NCI-H2107 (cell line): ENCODE data around the gene DERL2.
A peak's percentile ranks its signal among the peaks of the same experiment; 100 is the strongest.

Experiments used
- DNase-seq: peaks from one replicate; lab custom pipeline; 2025; lab: John Stamatoyannopoulos, UW

DERL2 gene

DNA sequence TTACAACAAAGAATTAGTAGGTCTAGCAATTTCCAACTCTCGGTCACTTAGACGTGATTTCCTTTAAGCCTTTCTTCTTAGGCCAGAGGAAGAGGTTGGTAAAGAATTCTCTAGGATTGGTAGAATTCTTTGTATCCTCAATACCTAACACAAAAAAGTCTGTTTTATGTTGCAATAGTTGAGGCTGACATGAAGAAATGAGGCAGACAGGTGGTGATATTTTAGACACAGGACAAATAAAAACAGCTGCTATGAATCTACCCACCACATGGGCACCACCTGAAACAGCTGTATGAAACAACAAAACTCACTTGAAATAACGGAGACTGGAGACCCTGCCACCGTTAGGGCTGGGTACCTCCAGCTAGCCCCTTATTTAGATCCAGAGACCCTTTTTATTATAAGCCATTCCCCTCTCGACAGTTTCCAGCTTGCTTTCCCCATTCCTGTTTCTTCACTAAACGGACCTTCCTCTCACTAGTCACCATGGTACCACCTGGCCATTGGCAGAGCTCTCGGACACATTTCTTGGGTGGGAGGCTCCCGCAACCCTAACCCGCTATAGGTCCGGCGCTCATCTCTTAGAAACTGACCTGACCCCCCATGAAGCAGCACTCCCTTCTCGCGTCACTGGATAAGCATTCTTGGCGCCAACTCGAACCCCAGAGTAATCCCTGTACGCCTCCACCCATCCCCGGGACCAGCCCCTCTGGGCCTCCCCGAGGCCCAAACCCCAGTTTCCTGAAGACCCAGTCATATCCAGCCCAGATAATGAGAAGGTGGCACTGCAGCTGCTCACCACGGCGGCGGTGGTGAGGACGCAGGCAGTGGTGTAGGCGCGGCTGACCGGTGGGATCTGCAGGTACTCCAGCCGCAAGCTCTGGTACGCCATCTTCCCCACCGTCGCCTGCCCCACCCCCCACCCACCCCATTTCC lies at the start of gene DERL2:
TSS of gene DERL2 (minus strand) at position 909 of the 936 bp plus-strand sequence. CDS start at position 892, 17 bp downstream.
- DNase-seq: no peak

GRCh38 chr17:5535436-5535835 lies 49.5 kb upstream of the DERL2 start:
- DNase-seq: no peak

GRCh38 chr17:5533486-5534315 lies 47.7 kb upstream of the DERL2 start:
- DNase-seq: no peak

DNA sequence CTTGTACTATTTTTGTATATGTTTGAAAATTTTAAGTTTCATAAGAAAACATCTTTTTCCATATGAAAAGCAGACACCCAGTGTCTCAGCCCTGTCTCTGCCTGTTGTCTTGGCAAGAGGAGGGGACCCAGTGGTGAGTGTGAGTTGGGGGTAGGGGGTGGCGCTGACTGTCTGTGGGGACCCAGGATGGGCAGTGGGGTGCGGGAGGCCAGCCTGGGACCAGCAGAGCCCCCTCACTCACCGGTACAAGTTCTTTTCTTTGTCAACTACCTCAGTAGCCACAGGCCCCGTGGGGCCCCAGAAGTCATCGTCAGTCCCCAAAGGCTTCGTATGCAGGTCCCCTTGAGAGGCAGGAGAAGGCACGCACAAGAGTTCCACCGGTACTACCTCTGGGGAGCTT lies 46.6 kb upstream of the DERL2 start:
- DNase-seq: no peak

- DNase-seq: no peak
These were observed 45.1 kb upstream of the DERL2 start for GRCh38 chr17:5531085-5531418.

GRCh38 chr17:5530265-5531084 lies 44.5 kb upstream of the DERL2 start:
- DNase-seq: no peak

- no peak for DNase-seq
These were observed 41.7 kb upstream of the DERL2 start for GRCh38 chr17:5527601-5528250.

DNA sequence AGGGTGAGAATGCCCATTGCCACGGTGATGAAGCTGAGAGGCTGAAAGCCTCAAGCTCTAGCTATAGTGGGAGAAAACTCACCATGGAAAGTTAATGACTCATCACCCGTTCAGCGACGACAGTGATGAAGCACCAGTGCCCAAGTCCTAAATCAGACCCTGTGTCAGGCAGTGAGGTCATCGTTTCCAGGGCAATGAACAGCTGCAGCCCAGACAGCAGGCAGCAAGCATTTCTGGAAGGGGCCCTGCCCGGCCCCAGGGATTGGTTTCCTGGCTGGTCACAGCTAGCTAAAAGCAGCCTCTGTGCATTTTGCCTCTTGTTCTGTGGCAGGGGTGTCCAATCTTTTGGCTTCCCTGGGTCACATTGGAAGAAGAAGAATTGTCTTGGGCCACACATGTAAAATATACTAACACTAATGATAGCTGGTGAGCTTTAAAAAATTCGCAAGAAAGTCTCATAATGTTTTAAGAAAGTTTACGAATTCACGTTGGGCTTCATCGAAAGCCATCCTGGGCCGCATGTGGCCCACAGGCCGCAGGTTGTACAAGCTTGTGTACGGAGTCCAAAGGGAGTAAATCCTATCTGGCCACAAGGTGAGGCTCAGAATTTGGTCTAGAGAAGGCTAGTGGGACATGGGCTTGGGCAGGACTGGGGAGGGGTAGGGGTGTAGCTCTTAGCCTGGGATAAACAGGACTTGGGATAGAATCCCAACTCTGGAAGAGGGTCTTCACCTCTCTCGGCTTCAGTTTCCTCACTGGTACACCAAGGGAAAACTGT lies 41.0 kb upstream of the DERL2 start:
- peak; percentile 4 for DNase-seq

- no peak for DNase-seq
These were observed 37.3 kb upstream of the DERL2 start for GRCh38 chr17:5523249-5523648.

GRCh38 chr17:5522476-5522875 lies 36.5 kb upstream of the DERL2 start:
- DNase-seq: no peak

GRCh38 chr17:5516060-5516792 lies 30.2 kb upstream of the DERL2 start:
- DNase-seq: no peak

GRCh38 chr17:5514976-5515375 lies 29.0 kb upstream of the DERL2 start:
- DNase-seq: no peak

DNA sequence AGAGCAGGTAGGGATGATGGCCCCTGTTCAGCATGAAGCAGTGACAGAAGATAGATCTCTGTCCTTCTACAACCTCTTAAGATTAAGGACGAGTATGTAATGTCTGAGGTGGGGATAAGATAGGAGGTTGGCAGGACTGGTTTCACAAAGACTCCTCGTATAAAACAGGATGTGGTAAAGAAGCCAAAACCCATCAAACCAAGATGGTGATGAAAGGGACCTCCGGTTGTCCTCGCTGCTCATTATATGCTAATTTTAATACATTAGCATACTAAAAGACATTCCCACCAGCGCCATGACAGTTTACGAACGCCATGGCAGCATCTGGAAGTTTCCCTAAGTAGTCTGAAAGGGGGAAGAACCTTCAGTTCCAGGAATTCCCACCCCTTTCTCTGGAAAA lies 27.6 kb upstream of the DERL2 start:
- DNase-seq: no peak

GRCh38 chr17:5511401-5512225 lies 25.6 kb upstream of the DERL2 start:
- no peak for DNase-seq

DNA sequence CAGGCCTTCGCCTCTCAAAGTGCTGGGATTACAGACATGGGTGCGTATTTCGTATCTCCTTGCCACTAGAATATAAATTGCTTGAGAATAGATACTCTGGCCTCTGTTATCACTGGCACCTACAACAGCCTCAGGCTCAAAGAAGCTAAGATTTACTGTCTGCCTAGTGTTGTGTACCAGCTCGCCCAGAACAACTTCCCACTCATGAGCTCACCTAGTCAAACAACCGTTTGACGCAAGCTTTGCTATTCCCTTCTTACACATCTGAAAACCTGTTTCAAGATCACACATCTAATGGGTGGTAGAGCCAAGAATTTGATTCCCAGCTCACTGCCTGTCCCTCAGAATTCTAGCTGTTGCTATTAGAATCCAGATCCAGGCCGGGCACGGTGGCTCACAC lies 24.8 kb upstream of the DERL2 start:
- no peak for DNase-seq

DNA sequence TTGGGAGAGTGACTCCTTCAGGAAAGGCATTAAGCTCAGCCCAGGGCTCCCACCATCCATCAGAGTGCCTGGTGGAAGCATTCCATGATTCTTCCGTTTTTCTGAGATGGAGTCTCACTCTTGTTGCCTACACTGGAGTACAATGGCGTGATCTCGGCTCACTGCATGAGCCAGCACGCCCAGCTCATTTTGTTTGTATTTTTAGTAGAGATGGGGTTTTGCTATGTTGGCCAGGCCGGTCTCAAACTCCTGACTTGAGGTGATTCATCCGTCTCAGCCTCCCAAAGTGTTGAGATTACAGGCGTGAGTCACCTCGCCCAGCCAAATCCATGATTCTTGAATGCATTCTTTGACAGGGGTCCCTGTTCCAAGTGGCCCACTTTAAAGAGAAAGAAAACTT lies 23.5 kb upstream of the DERL2 start:
- no peak for DNase-seq

DNA sequence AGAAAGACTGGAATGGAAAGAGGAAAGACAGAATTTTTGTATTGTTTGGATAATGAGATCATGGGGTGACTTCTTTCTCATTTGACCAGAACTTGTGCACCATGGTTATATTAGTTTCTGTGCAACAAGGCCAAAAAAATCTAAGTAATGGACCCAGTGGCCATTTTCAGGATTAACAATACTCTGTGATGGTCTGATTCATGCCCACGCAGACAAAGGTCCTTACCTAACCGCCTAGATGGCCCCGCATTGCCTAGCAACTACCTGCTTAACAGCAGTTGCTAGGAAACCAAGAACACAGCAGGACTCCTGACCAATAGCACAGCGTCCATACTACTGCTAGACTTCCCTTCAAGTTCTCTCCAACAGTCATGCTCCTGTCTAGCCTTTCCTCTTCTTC lies 22.8 kb upstream of the DERL2 start:
- DNase-seq: no peak

- no peak for DNase-seq
These were observed 20.3 kb upstream of the DERL2 start for GRCh38 chr17:5506307-5506706.

DNA sequence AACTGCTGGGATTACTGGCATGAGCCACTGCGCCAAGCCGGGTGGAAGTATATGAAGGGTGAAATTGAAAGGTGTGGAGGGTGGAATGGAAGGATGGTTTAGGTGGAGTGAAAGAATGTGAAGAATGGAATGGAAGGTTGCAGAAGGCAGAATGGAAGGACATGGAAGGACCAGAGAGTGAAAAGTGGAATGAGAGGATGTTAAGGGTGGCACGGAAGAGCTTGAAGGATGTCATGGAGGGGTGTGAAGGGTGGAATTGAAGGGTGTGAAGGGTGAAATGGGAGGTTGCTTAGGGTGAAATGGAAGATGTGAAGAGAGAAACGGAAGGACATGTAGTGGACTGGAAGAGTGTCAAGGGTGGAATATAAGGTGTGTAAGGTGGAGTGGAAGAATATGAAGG lies 16.6 kb upstream of the DERL2 start:
- no peak for DNase-seq
